ENCODE data around the gene SLC4A1.

Gene SLC4A1

GRCh38 chr17:44268709-44269534 lies 987 bp upstream of the SLC4A1 start:
- Histone ChIP-seq H3K36me3 (ENCODE audit: control insufficient read depth, insufficient read depth, low read length) (no peaks in the 10 kb centered on the region), H3K4me3 (replicated peaks; ENCODE audit: low read depth, low read length) (no peak overlapping the region), H3K27me3 (replicated peaks; ENCODE audit: control insufficient read depth, insufficient read depth, low read length) (no peaks in the 10 kb centered on the region)
- TF ChIP-seq CTCF (IDR thresholded peaks at IDR 0.05; ENCODE audit: insufficient read depth, low read length, poor library complexity, severe bottlenecking): no peak
- no peak for DNase-seq (ENCODE audit: extremely low read depth, insufficient read length)

GRCh38 chr17:44267165-44267455 lies 825 bp downstream of the SLC4A1 start:
- Histone ChIP-seq H3K4me3 (replicated peaks; ENCODE audit: low read depth, low read length) (no peak overlapping the region), H3K36me3 (ENCODE audit: control insufficient read depth, insufficient read depth, low read length) (no peaks in the 10 kb centered on the region), H3K27me3 (replicated peaks; ENCODE audit: control insufficient read depth, insufficient read depth, low read length) (no peaks in the 10 kb centered on the region)
- no peak for TF ChIP-seq CTCF (IDR thresholded peaks at IDR 0.05; ENCODE audit: insufficient read depth, low read length, poor library complexity, severe bottlenecking)
- DNase-seq (ENCODE audit: extremely low read depth, insufficient read length): no peak

GRCh38 chr17:44266402-44267164 lies 1.4 kb downstream of the SLC4A1 start:
- H3K36me3 ChIP-seq (ENCODE audit: control insufficient read depth, insufficient read depth, low read length): no peaks in the 10 kb centered on the region
- no peak for TF ChIP-seq CTCF (IDR thresholded peaks at IDR 0.05; ENCODE audit: insufficient read depth, low read length, poor library complexity, severe bottlenecking)
- no peak for DNase-seq (ENCODE audit: extremely low read depth, insufficient read length)

GRCh38 chr17:44263345-44263902 lies 4.5 kb downstream of the SLC4A1 start:
- Histone ChIP-seq H3K36me3 (ENCODE audit: control insufficient read depth, insufficient read depth, low read length) (no peaks in the 10 kb centered on the region), H3K27me3 (replicated peaks; ENCODE audit: control insufficient read depth, insufficient read depth, low read length) (no peaks in the 10 kb centered on the region), H3K4me3 (replicated peaks; ENCODE audit: low read depth, low read length) (no peak overlapping the region)
- TF ChIP-seq CTCF (IDR thresholded peaks at IDR 0.05; ENCODE audit: insufficient read depth, low read length, poor library complexity, severe bottlenecking): no peak
- DNase-seq (ENCODE audit: extremely low read depth, insufficient read length): no peak

More at GRCh38 chr17:44266402-44267164, 1.4 kb downstream of the SLC4A1 start:
- Histone ChIP-seq H3K27me3 (replicated peaks; ENCODE audit: control insufficient read depth, insufficient read depth, low read length) (no peaks in the 10 kb centered on the region), H3K4me3 (replicated peaks; ENCODE audit: low read depth, low read length) (no peak overlapping the region)

GRCh38 chr17:44262654-44263225 lies 5.2 kb downstream of the SLC4A1 start:
- H3K27me3 ChIP-seq (replicated peaks; ENCODE audit: control insufficient read depth, insufficient read depth, low read length): no peaks in the 10 kb centered on the region
- no peak for DNase-seq (ENCODE audit: extremely low read depth, insufficient read length)
- TF ChIP-seq CTCF (IDR thresholded peaks at IDR 0.05; ENCODE audit: insufficient read depth, low read length, poor library complexity, severe bottlenecking): no peak
- H3K4me3 ChIP-seq (replicated peaks; ENCODE audit: low read depth, low read length): no peak overlapping the region
- no peaks in the 10 kb centered on the region for H3K36me3 ChIP-seq (ENCODE audit: control insufficient read depth, insufficient read depth, low read length)
